HG02938 (cell line): ENCODE data around the gene HUS1.
"Not testable (repeated sequence)": the region's sequence is repeated elsewhere in the genome, so short reads cannot be mapped to it uniquely, and the experiment has no call there.

Experiments used
- ATAC-seq: cut with Tn5 transposase; IDR thresholded peaks from one replicate; pipeline ENCODE4 v1.9.1; 2021; ENCODE audit warnings: mild to moderate bottlenecking, moderate library complexity; ENCODE audit not compliant: unreplicated experiment

HUS1 gene

GRCh38 chr7:47980648-47981047 lies 1.2 kb upstream of the HUS1 start:
- not testable (repeated sequence) for ATAC-seq

DNA sequence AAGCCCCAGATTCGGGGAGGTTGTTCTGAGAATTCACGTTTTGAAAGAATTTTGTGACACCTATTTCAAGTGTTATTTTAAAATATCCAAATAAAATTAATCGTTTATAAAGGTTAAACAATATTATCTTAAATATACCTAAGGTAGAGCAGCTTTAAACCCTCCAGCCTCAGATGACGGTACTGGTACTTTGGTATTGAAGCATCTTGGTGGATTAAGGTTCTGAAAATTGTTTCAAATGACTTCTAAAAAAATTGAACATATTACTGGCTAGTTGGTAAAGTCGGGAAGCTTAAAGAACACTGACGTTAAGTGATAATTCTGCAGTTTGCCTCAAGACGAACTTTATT lies 392 bp upstream of the HUS1 start:
- ATAC-seq, result no peak

- ATAC-seq, result no peak
These were observed 648 bp downstream of the HUS1 start for GRCh38 chr7:47978790-47979144.

DNA sequence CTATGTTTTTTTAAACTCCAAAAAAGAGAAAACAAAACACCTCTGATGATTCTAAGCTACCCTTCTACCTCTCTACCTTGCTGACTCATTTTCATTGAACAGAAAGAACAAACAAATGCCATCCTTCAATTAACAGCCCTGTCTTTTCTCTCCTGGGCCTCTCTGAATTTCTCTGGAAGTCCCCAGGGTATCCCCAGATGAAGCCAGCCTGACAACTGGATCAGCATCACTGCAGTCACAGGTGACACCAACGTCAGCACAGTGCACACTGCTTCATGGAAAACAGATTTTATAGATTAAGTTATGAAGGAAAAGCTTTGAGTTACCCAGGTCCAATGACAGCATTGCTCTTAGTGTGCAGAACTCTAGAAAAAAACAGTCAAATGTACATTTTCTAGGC lies 5.7 kb downstream of the HUS1 start:
- ATAC-seq, result no peak

GRCh38 chr7:47970761-47971160 lies 8.7 kb downstream of the HUS1 start:
- no peak for ATAC-seq

GRCh38 chr7:47968847-47969774 lies 10.3 kb downstream of the HUS1 start:
- peak; percentile 88 for ATAC-seq

DNA sequence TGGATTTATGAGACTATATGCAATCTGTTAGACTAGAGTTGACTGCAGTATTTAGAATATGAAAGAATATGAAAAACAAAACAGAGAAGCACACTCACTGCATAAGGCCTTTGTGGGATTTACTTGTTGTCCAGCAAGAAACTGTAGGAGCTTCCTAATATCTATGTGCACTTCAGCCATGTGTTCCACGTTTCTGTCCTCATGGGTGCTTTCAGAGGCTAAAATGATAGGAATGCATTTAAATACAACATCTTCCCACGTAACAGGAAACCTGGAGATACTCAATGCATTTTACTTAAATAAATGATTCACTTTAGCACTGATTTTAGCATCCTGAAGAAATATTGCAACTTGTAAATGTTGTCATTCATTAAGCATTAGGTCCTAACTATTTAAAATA lies 11.7 kb downstream of the HUS1 start:
- ATAC-seq, result no peak

DNA sequence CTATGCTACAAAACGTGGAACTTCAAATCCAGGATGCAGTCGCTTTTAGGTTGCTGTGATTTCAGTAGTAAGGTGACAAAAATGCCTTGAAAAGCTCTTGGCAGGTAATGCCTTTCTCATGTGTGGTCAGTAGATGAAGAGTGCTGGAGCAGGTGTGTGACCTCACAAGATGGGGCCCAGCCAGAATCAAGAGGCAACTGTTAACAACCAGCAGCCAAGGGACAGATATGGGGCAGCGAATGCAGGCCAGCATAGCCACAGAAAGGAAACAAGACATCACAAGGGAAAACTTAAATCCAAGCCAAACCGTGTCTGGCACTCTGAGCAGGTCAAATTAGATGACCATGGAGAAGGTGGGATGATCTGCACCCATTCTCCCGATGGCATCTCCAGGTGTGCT lies 12.3 kb downstream of the HUS1 start:
- no peak for ATAC-seq

DNA sequence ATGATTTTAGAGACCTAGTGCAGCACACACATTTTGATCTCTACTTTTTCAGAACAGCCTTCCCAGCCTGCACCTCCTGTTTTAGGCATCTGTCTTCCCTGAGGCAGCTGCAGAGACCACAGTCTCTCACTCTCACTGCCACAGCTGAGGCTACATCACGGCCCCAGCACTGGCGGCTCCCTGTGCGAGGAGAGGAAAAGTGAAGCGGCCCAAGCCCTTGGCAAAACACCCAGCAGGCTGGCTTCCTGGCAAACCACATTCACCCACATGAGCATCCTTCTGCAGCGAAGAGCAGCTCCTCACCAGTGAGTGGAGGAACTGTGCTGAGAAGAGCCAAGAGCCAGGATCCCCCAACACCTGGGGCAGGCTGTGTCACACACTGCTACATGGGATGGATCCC lies 14.0 kb downstream of the HUS1 start:
- no peak for ATAC-seq

GRCh38 chr7:47962262-47962661 lies 17.2 kb downstream of the HUS1 start:
- no peak for ATAC-seq

DNA sequence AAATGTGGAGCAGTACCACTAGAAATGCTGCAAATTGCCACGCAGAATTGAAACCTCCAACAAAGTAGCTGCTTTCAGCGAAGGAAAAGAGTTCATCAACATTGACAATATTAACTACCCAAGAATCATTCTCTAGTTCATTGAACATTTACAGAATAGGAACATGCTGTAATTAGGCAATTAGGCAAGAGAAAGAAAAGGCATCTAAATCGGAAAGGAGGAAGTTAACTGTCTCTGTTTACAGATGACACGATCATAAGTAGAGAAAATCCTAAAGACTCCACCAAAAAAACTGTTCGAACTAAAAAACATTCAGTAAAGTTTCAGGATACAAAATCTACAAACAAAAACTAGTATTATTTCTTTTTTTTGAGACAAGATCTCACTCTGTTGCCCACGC lies 22.3 kb downstream of the HUS1 start:
- no peak for ATAC-seq

DNA sequence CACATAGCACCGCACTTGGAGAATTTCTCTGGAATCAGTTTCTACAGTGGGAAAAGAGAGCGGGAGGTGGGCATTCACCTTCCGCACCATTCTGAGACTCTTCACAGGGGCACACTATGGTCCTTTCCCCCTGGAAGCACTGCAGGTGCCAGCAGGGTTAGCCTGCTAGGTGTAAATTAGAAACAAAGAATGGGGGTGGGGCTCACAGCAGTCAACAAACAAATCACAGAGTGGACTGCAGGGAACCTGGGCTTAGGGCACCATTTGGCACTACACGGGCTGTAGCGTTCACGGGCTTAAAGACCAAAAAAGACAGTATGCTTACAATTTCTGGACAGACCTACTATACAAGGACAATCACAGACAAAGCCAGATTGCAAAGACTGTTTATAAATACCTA lies 23.2 kb downstream of the HUS1 start:
- no peak for ATAC-seq

DNA sequence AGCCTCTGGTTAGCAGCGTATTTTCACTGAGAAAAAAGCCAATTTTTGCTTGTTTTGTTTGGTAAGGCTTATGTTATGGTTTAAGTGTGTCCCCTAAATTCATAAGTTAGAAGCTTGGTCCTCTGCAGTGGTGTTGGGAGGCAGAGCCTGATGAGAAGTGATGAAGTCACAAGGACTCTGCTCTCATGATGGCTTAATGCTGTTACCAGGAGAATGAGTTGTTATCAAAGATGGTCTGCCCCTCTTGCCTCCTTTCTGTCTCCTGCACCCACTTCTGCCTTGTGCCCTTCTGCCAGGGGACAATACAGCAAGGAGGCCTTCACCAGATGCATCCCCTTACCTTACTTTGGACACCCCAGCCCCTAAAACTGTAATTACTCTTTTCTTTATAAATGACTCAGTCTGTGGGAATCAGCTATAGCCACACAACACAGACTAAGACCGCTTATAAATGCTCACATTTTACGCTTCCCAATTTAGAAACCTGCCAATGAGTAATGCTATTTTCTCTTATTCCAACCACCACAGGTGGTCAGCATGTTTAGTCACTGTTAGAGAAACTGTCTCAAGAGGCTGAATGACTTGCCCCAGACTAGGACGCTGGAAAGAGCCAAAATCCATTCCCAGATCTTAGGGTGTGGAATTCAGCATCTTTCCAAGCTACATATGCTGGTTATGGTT lies 25.0 kb downstream of the HUS1 start:
- ATAC-seq, result no peak

GRCh38 chr7:47953822-47954221 lies 25.6 kb downstream of the HUS1 start:
- no peak for ATAC-seq

DNA sequence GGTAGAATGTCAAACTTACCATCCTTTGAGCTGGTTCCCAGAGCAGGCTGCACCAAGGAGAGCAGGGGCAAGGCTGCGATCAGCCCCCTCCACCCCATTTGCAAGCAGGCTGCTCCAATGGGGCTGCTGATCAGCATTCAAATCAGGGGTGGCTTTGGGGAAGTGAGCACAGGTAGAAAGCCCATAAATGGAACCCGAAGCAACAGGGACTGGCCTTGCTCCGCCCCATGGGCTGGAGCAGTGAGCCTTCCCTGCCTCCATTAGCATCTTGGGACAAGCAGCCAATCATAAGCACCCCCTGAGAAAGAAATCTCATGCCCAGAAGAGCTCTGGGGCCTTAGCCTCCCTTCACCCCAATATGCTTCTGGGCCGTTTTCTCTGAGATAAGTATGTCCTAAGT lies 27.2 kb downstream of the HUS1 start:
- ATAC-seq, result no peak

GRCh38 chr7:47951374-47951773 lies 28.0 kb downstream of the HUS1 start:
- ATAC-seq, result no peak

- no peak for ATAC-seq
These were observed 28.7 kb downstream of the HUS1 start for GRCh38 chr7:47950714-47951113.

GRCh38 chr7:47949703-47950102 lies 29.7 kb downstream of the HUS1 start:
- ATAC-seq, result no peak

GRCh38 chr7:47948141-47948790 lies 31.1 kb downstream of the HUS1 start, which contains the start of gene PKD1L1:
Gene PKD1L1 (minus strand): TSS chr7:47948466. CDS start chr7:47948440, 26 bp downstream.
- ATAC-seq, result no peak

- ATAC-seq, result no peak
These were observed 32.1 kb downstream of the HUS1 start for GRCh38 chr7:47947355-47947749.

- ATAC-seq, result no peak
These were observed 32.6 kb downstream of the HUS1 start for GRCh38 chr7:47946581-47947354.
